ENCODE results near the gene KRTAP9-9.

KRTAP9-9 gene

GRCh38 chr17:41251261-41251660, 3.9 kb upstream of the KRTAP9-9 start:
- CTCF ChIA-PET, result interaction anchor here (0.9 kb wide), 1 partner anchor 71 kb away, joined by 3 read pairs; no protein-coding TSS in a partner anchor
- no peaks in the 10 kb centered on the region for H3K36me3 ChIP-seq (ENCODE audit: control insufficient read depth in 4 of 4, insufficient read depth in 4 of 4, low read length in 3 of 4)
- no peak overlapping the region for H3K27ac ChIP-seq (ENCODE audit: insufficient read depth in 1 of 2, low read depth in 1 of 2, low read length in 2 of 2, poor library complexity in 1 of 2, severe bottlenecking in 2 of 2)
- H3K9me3 ChIP-seq (ENCODE audit: control extremely low read depth in 1 of 5, control insufficient read depth in 4 of 5, insufficient read depth in 2 of 5, low read depth in 1 of 5, low read length in 4 of 5), result no peaks in the 10 kb centered on the region
- WGBS (ENCODE audit: insufficient coverage), result 80% methylated on average over 1 of the region's 1 CpG
- DNase-seq, result no peak
- H3K4me3 ChIP-seq (ENCODE audit: control insufficient read depth in 1 of 7, extremely low read depth in 1 of 7, insufficient read depth in 4 of 7, low read depth in 2 of 7, low read length in 6 of 7), result no peak overlapping the region
- peaks cover 0 to 4% (median 0%) of the 10 kb centered on the region in 5 experiments for H3K27me3 ChIP-seq (replicated peaks in 2 of 5; ENCODE audit: control insufficient read depth in 4 of 5, insufficient read depth in 5 of 5, low read length in 4 of 5)
- POLR2A ChIA-PET, result no interaction called here
- no peaks in the 10 kb centered on the region for H3K4me1 ChIP-seq (ENCODE audit: control extremely low read depth in 1 of 4, control insufficient read depth in 4 of 4, insufficient read depth in 4 of 4, low read length in 3 of 4)

- Histone ChIP-seq H3K9me3 (ENCODE audit: control extremely low read depth in 1 of 5, control insufficient read depth in 4 of 5, insufficient read depth in 2 of 5, low read depth in 1 of 5, low read length in 4 of 5) (no peaks in the 10 kb centered on the region), H3K4me3 (ENCODE audit: control insufficient read depth in 1 of 7, extremely low read depth in 1 of 7, insufficient read depth in 4 of 7, low read depth in 2 of 7, low read length in 6 of 7) (no peak overlapping the region), H3K27me3 (replicated peaks in 2 of 5; ENCODE audit: control insufficient read depth in 4 of 5, insufficient read depth in 5 of 5, low read length in 4 of 5) (peaks cover 0 to 11% (median 0%) of the 10 kb centered on the region in 5 experiments), H3K36me3 (ENCODE audit: control insufficient read depth in 4 of 4, insufficient read depth in 4 of 4, low read length in 3 of 4) (no peaks in the 10 kb centered on the region), H3K4me1 (ENCODE audit: control extremely low read depth in 1 of 4, control insufficient read depth in 4 of 4, insufficient read depth in 4 of 4, low read length in 3 of 4) (no peaks in the 10 kb centered on the region), H3K27ac (ENCODE audit: insufficient read depth in 1 of 2, low read depth in 1 of 2, low read length in 2 of 2, poor library complexity in 1 of 2, severe bottlenecking in 2 of 2) (no peak overlapping the region)
- DNase-seq, result no peak
- ChIA-PET CTCF (no interaction called here), POLR2A (no interaction called here)
- WGBS (ENCODE audit: insufficient coverage), result no CpG with 5 or more reads among the region's 1 CpG
These were observed 323 bp upstream of the KRTAP9-9 start for GRCh38 chr17:41254861-41255260.

GRCh38 chr17:41256291-41256685, 1.1 kb downstream of the KRTAP9-9 start:
- no peaks in the 10 kb centered on the region for H3K9me3 ChIP-seq (ENCODE audit: control extremely low read depth in 1 of 5, control insufficient read depth in 4 of 5, insufficient read depth in 2 of 5, low read depth in 1 of 5, low read length in 4 of 5)
- H3K27ac ChIP-seq (ENCODE audit: insufficient read depth in 1 of 2, low read depth in 1 of 2, low read length in 2 of 2, poor library complexity in 1 of 2, severe bottlenecking in 2 of 2), result no peak overlapping the region
- no peak for DNase-seq
- H3K4me1 ChIP-seq (ENCODE audit: control extremely low read depth in 1 of 4, control insufficient read depth in 4 of 4, insufficient read depth in 4 of 4, low read length in 3 of 4), result no peaks in the 10 kb centered on the region
- ChIA-PET CTCF (no interaction called here), POLR2A (no interaction called here)
- no CpG with 5 or more reads among the region's 1 CpG for WGBS (ENCODE audit: insufficient coverage)
- H3K4me3 ChIP-seq (ENCODE audit: control insufficient read depth in 1 of 7, extremely low read depth in 1 of 7, insufficient read depth in 4 of 7, low read depth in 2 of 7, low read length in 6 of 7), result no peak overlapping the region
- no peaks in the 10 kb centered on the region for H3K36me3 ChIP-seq (ENCODE audit: control insufficient read depth in 4 of 4, insufficient read depth in 4 of 4, low read length in 3 of 4)
- H3K27me3 ChIP-seq (replicated peaks in 2 of 5; ENCODE audit: control insufficient read depth in 4 of 5, insufficient read depth in 5 of 5, low read length in 4 of 5), result peaks cover 0 to 8% (median 0%) of the 10 kb centered on the region in 5 experiments

GRCh38 chr17:41258406-41258805, 3.2 kb downstream of the KRTAP9-9 start:
- CTCF ChIA-PET, result no interaction called here
- no peaks in the 10 kb centered on the region for H3K36me3 ChIP-seq (ENCODE audit: control insufficient read depth in 4 of 4, insufficient read depth in 4 of 4, low read length in 3 of 4)
- H3K27me3 ChIP-seq (replicated peaks in 2 of 5; ENCODE audit: control insufficient read depth in 4 of 5, insufficient read depth in 5 of 5, low read length in 4 of 5), result peaks cover 0 to 8% (median 0%) of the 10 kb centered on the region in 5 experiments

GRCh38 chr17:41263212-41263611, 8.0 kb downstream of the KRTAP9-9 start:
- Histone ChIP-seq H3K27ac (ENCODE audit: insufficient read depth in 1 of 2, low read depth in 1 of 2, low read length in 2 of 2, poor library complexity in 1 of 2, severe bottlenecking in 2 of 2) (no peak overlapping the region), H3K4me3 (ENCODE audit: control insufficient read depth in 1 of 7, extremely low read depth in 1 of 7, insufficient read depth in 4 of 7, low read depth in 2 of 7, low read length in 6 of 7) (no peak overlapping the region), H3K4me1 (ENCODE audit: control extremely low read depth in 1 of 4, control insufficient read depth in 4 of 4, insufficient read depth in 4 of 4, low read length in 3 of 4) (no peaks in the 10 kb centered on the region), H3K36me3 (ENCODE audit: control insufficient read depth in 4 of 4, insufficient read depth in 4 of 4, low read length in 3 of 4) (no peaks in the 10 kb centered on the region), H3K9me3 (ENCODE audit: control extremely low read depth in 1 of 5, control insufficient read depth in 4 of 5, insufficient read depth in 2 of 5, low read depth in 1 of 5, low read length in 4 of 5) (no peaks in the 10 kb centered on the region), H3K27me3 (replicated peaks in 2 of 5; ENCODE audit: control insufficient read depth in 4 of 5, insufficient read depth in 5 of 5, low read length in 4 of 5) (peaks cover 0 to 5% (median 0%) of the 10 kb centered on the region in 5 experiments)
- POLR2A ChIA-PET, result no interaction called here
- no peak for DNase-seq
- WGBS (ENCODE audit: insufficient coverage), result no CpG with 5 or more reads among the region's 2 CpGs
- CTCF ChIA-PET, result no interaction called here

More at GRCh38 chr17:41258406-41258805, 3.2 kb downstream of the KRTAP9-9 start:
- H3K27ac ChIP-seq (ENCODE audit: insufficient read depth in 1 of 2, low read depth in 1 of 2, low read length in 2 of 2, poor library complexity in 1 of 2, severe bottlenecking in 2 of 2), result no peak overlapping the region
- no peak overlapping the region for H3K4me3 ChIP-seq (ENCODE audit: control insufficient read depth in 1 of 7, extremely low read depth in 1 of 7, insufficient read depth in 4 of 7, low read depth in 2 of 7, low read length in 6 of 7)
- no peaks in the 10 kb centered on the region for H3K4me1 ChIP-seq (ENCODE audit: control extremely low read depth in 1 of 4, control insufficient read depth in 4 of 4, insufficient read depth in 4 of 4, low read length in 3 of 4)
- DNase-seq, result no peak
- no peaks in the 10 kb centered on the region for H3K9me3 ChIP-seq (ENCODE audit: control extremely low read depth in 1 of 5, control insufficient read depth in 4 of 5, insufficient read depth in 2 of 5, low read depth in 1 of 5, low read length in 4 of 5)
- POLR2A ChIA-PET, result no interaction called here

GRCh38 chr17:41264599-41264998, 9.4 kb downstream of the KRTAP9-9 start:
- Histone ChIP-seq H3K36me3 (ENCODE audit: control insufficient read depth in 4 of 4, insufficient read depth in 4 of 4, low read length in 3 of 4) (no peaks in the 10 kb centered on the region), H3K4me1 (ENCODE audit: control extremely low read depth in 1 of 4, control insufficient read depth in 4 of 4, insufficient read depth in 4 of 4, low read length in 3 of 4) (no peaks in the 10 kb centered on the region), H3K4me3 (ENCODE audit: control insufficient read depth in 1 of 7, extremely low read depth in 1 of 7, insufficient read depth in 4 of 7, low read depth in 2 of 7, low read length in 6 of 7) (no peak overlapping the region), H3K27ac (ENCODE audit: insufficient read depth in 1 of 2, low read depth in 1 of 2, low read length in 2 of 2, poor library complexity in 1 of 2, severe bottlenecking in 2 of 2) (no peak overlapping the region), H3K9me3 (ENCODE audit: control extremely low read depth in 1 of 5, control insufficient read depth in 4 of 5, insufficient read depth in 2 of 5, low read depth in 1 of 5, low read length in 4 of 5) (no peaks in the 10 kb centered on the region), H3K27me3 (replicated peaks in 2 of 5; ENCODE audit: control insufficient read depth in 4 of 5, insufficient read depth in 5 of 5, low read length in 4 of 5) (peaks cover 0 to 5% (median 0%) of the 10 kb centered on the region in 5 experiments)
- CTCF ChIA-PET, result interaction anchor here (0.6 kb wide), 1 partner anchor 66 kb away, joined by 3 read pairs; no protein-coding TSS in a partner anchor
- DNase-seq, result no peak
- 100% methylated on average over 2 of the region's 3 CpGs for WGBS (ENCODE audit: insufficient coverage)
- POLR2A ChIA-PET, result no interaction called here

GRCh38 chr17:41265078-41265477, 9.9 kb downstream of the KRTAP9-9 start, which contains the start of gene KRTAP9-6:
TSS of gene KRTAP9-6 (plus strand) at chr17:41265378. CDS start at chr17:41265378, 0 bp downstream.
- WGBS (ENCODE audit: insufficient coverage), result no CpG with 5 or more reads among the region's 2 CpGs
- CTCF ChIA-PET, result interaction anchor here (0.6 kb wide), 1 partner anchor 66 kb away, joined by 3 read pairs; no protein-coding TSS in a partner anchor

More at GRCh38 chr17:41265078-41265477, 9.9 kb downstream of the KRTAP9-9 start, which contains the start of gene KRTAP9-6:
- no peak for DNase-seq
- no peak within 1 kb of the TSS for H3K4me3 ChIP-seq (ENCODE audit: control insufficient read depth in 1 of 7, extremely low read depth in 1 of 7, insufficient read depth in 4 of 7, low read depth in 2 of 7, low read length in 6 of 7)
- peaks cover 0 to 5% (median 0%) of the 10 kb centered on the region in 5 experiments for H3K27me3 ChIP-seq (replicated peaks in 2 of 5; ENCODE audit: control insufficient read depth in 4 of 5, insufficient read depth in 5 of 5, low read length in 4 of 5)
- no peaks in the 10 kb centered on the region for H3K9me3 ChIP-seq (ENCODE audit: control extremely low read depth in 1 of 5, control insufficient read depth in 4 of 5, insufficient read depth in 2 of 5, low read depth in 1 of 5, low read length in 4 of 5)
- H3K27ac ChIP-seq (ENCODE audit: insufficient read depth in 1 of 2, low read depth in 1 of 2, low read length in 2 of 2, poor library complexity in 1 of 2, severe bottlenecking in 2 of 2), result no peak within 1 kb of the TSS
- H3K36me3 ChIP-seq (ENCODE audit: control insufficient read depth in 4 of 4, insufficient read depth in 4 of 4, low read length in 3 of 4), result no peaks in the 10 kb centered on the region
- POLR2A ChIA-PET, result no interaction called here
- H3K4me1 ChIP-seq (ENCODE audit: control extremely low read depth in 1 of 4, control insufficient read depth in 4 of 4, insufficient read depth in 4 of 4, low read length in 3 of 4), result no peaks in the 10 kb centered on the region

All from common myeloid progenitor, CD34-positive (primary cell).